SK-N-SH treated with all-trans-retinoic acid at 6 μM for 48 hours (cell line): ENCODE measurements around the gene LPGAT1.

ENCODE experiments used
- ATAC-seq: fragments of 200-7000 bp; cut with Tn5 transposase; 3 replicates; pipeline ENCODE4 v1.9.1; 2020; ENCODE audit warnings: mild to moderate bottlenecking, moderate library complexity
- CSDC2 ChIP-seq: fragments of 250-450 bp; sonication (Bioruptor Pico); IDR thresholded peaks from 2 replicates; pipeline ENCODE4 v1.5.0; 2020; ENCODE audit warnings: mild to moderate bottlenecking, moderate library complexity
- OSR1 ChIP-seq: fragments of 250-450 bp; sonication (Bioruptor Pico); IDR thresholded peaks from 2 replicates; pipeline ENCODE4 v1.8.0; 2022; ENCODE audit warnings: moderate library complexity, mild to moderate bottlenecking, inconsistent platforms
- PPARA ChIP-seq: fragments of 250-450 bp; sonication (Bioruptor Pico); IDR thresholded peaks from 2 replicates; pipeline ENCODE4 v1.5.0; 2020; ENCODE audit warnings: mild to moderate bottlenecking, borderline replicate concordance
- RARB ChIP-seq: fragments of 250-450 bp; sonication (Bioruptor Pico); IDR thresholded peaks from 2 replicates; pipeline ENCODE4 v1.8.0; 2021; ENCODE audit warnings: mild to moderate bottlenecking, moderate library complexity
- SNAI2 ChIP-seq: fragments of 250-450 bp; sonication (Bioruptor Pico); IDR thresholded peaks from 2 replicates; pipeline ENCODE4 v1.5.0; 2020; ENCODE audit warnings: mild to moderate bottlenecking, moderate library complexity
- TOX ChIP-seq: fragments of 250-450 bp; sonication (Bioruptor Pico); IDR thresholded peaks from 2 replicates; pipeline ENCODE4 v1.8.0; 2021; ENCODE audit warnings: mild to moderate bottlenecking, moderate library complexity, borderline replicate concordance
- ZC3H10 ChIP-seq: fragments of 250-450 bp; sonication (Bioruptor Pico); IDR thresholded peaks from 2 replicates; pipeline ENCODE4 v1.5.1; 2021; ENCODE audit warnings: mild to moderate bottlenecking, moderate library complexity
- ZFP3 ChIP-seq: fragments of 250-450 bp; sonication (Bioruptor Pico); IDR thresholded peaks from 2 replicates; pipeline ENCODE4 v1.5.0; 2020; ENCODE audit warnings: mild to moderate bottlenecking, moderate library complexity
- ZFP30 ChIP-seq: fragments of 450-650 bp; formaldehyde crosslinking; IDR thresholded peaks from 2 replicates; pipeline ENCODE4 v1.5.0; 2022; ENCODE audit warnings: mild to moderate bottlenecking, moderate library complexity
- TF ChIP-seq, protein P1 (sequence below): fragments of 250-450 bp; sonication (Bioruptor Pico); IDR thresholded peaks from 2 replicates; pipeline ENCODE4 v1.8.0; 2021; ENCODE audit warnings: low read depth, mild to moderate bottlenecking, moderate library complexity, borderline replicate concordance
- TF ChIP-seq, protein P2 (sequence below): fragments of 250-450 bp; sonication (Bioruptor Pico); IDR thresholded peaks from 2 replicates; pipeline ENCODE4 v1.5.1; 2021; ENCODE audit warnings: mild to moderate bottlenecking, moderate library complexity
- TF ChIP-seq, protein P3 (sequence below): fragments of 250-450 bp; sonication (Bioruptor Pico); IDR thresholded peaks from 2 replicates; pipeline ENCODE4 v1.5.1; 2020; ENCODE audit warnings: low read depth, mild to moderate bottlenecking, moderate library complexity
- TF ChIP-seq, protein P4 (sequence below): fragments of 250-450 bp; sonication (Bioruptor Pico); IDR thresholded peaks from 2 replicates; pipeline ENCODE4 v1.5.0; 2020; ENCODE audit warnings: mild to moderate bottlenecking, moderate library complexity

The LPGAT1 gene

DNA sequence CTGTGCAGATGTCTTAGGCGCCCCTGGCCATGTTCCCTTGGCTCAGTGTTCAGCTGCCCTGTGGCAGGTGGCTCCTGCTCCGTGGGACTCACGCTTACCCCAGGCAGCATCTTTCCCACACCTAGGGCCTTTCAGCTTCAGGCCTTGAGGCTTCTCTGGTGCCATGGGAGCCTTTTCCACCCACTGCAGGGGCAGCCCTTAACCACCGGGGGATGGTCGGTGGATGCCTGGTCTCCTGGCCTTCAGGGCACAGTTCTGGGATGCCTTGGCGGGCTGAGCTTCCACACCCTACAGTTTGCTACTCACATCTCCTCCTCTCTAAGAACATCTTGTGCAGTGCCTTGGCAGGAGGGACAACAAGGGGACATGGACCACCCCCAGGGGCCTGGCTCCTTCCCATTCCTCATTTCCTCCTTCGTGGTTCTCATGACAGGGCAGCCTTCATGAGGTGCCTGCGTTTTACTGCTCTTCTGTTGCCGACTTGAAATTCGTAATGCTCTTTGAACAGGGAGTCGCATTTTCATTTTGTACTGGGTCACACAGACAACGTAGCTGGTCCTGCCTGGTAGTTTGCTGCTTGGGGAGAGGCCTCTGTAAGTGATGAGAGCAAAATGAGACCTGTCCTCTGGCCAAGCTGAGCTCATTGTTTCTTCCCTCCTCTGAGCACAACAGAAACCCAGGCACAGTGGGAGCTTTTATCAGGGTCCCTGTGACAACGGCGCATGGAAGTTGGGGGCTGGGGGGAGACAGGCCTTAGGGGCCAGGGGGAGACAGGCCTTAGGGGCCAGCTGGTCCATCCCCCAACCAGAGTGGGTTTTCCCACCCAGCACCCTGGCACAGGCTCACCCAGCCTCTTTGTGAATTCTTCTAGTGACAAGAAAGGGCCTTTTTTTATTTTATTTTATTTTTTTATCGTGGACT lies 93.2 kb downstream of the LPGAT1 start:
- TF ChIP-seq, protein P1, sequence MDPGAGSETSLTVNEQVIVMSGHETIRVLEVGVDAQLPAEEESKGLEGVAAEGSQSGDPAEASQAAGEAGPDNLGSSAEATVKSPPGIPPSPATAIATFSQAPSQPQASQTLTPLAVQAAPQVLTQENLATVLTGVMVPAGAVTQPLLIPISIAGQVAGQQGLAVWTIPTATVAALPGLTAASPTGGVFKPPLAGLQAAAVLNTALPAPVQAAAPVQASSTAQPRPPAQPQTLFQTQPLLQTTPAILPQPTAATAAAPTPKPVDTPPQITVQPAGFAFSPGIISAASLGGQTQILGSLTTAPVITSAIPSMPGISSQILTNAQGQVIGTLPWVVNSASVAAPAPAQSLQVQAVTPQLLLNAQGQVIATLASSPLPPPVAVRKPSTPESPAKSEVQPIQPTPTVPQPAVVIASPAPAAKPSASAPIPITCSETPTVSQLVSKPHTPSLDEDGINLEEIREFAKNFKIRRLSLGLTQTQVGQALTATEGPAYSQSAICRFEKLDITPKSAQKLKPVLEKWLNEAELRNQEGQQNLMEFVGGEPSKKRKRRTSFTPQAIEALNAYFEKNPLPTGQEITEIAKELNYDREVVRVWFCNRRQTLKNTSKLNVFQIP (CRISPR knock-in tag) = no peak
- no peak for TF ChIP-seq TOX (CRISPR knock-in tag)
- TF ChIP-seq SNAI2 = no peak
- ATAC-seq = no peak

DNA sequence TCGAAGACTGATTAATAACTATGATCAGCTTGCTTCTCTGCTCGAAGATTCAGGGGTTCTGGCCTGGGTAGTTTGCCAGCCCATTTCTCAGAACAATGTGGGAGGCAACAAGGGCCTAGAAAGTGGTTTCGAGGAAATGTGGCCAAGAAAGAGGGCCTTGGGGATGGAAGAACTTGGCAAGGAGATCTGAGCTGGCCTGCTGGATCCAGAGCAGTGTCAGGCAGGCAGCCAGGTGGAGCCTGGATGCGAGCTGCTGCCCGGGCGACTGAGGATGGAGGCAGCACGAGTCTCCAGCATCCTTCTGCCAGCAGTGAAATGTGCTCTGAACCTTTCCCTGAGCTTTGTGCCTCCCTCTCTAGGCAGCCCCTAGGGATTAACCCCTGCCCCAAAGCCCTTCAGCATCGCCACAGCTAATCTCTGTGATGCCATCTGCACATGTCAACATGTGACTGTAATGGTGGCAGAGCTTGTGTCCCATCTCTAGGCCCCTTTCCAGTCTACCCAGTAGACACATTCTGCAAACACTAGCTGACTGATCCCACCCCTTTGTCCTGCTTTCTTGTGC lies 94.1 kb downstream of the LPGAT1 start:
- ATAC-seq = peak; percentile 10; the same call in 1 of the 3 replicates
- TF ChIP-seq, protein P2, sequence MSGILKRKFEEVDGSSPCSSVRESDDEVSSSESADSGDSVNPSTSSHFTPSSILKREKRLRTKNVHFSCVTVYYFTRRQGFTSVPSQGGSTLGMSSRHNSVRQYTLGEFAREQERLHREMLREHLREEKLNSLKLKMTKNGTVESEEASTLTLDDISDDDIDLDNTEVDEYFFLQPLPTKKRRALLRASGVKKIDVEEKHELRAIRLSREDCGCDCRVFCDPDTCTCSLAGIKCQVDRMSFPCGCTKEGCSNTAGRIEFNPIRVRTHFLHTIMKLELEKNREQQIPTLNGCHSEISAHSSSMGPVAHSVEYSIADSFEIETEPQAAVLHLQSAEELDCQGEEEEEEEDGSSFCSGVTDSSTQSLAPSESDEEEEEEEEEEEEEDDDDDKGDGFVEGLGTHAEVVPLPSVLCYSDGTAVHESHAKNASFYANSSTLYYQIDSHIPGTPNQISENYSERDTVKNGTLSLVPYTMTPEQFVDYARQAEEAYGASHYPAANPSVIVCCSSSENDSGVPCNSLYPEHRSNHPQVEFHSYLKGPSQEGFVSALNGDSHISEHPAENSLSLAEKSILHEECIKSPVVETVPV (CRISPR knock-in tag) = no peak
- TF ChIP-seq, protein P3, sequence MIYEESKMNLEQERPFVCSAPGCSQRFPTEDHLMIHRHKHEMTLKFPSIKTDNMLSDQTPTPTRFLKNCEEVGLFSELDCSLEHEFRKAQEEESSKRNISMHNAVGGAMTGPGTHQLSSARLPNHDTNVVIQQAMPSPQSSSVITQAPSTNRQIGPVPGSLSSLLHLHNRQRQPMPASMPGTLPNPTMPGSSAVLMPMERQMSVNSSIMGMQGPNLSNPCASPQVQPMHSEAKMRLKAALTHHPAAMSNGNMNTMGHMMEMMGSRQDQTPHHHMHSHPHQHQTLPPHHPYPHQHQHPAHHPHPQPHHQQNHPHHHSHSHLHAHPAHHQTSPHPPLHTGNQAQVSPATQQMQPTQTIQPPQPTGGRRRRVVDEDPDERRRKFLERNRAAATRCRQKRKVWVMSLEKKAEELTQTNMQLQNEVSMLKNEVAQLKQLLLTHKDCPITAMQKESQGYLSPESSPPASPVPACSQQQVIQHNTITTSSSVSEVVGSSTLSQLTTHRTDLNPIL (CRISPR knock-in tag) = no peak
- 0 out of 2 replicates have a peak, but pooled peaks have one; percentile 35 for TF ChIP-seq OSR1
- no peak for TF ChIP-seq CSDC2
- no peak for TF ChIP-seq TOX (CRISPR knock-in tag)

DNA sequence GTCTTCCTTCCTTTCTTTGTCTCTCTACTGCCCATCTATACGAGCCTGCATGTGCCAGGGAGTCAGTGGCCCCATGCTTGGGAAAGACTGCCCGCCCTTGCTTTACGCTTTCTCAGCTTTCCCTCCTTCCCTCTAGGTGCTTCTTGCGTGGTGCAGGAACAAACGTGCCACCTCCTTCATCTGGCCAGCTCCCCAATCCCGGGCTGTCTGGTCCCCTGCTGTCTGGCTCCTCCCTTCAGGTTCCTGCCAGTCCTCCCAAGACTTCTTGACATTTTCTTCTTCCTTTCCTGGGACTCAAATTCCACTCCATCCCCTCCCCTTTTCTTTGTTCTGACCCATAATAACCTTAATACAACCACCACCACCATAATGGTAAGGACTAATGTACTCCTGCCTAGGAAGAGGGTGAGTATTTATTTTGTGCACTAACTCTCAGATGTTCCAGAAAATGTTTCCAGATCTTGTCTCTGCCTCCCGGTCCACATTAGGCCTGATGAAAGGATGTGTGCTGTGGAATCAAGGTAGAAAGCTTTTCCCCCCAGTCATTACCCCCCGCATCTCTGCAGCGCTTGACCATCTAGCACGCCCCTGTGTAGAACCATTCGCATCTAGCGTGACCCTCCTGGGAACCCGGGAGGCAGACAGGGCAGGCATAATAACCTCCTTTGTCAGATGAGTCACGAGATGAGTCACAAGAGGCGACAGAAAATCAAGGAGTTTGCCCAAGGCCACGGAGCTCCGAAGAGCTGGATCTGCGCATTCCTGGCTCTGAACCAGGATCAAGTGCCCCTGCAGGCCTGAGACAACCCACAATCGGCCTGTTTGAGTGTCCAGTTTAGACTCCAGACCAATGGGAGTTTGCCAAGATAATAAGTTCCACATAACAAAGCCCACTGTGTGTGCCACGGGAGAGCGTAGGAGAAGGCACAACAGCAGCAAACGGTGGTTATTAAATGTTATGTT lies 95.1 kb downstream of the LPGAT1 start:
- ATAC-seq = peak; percentile 90

DNA sequence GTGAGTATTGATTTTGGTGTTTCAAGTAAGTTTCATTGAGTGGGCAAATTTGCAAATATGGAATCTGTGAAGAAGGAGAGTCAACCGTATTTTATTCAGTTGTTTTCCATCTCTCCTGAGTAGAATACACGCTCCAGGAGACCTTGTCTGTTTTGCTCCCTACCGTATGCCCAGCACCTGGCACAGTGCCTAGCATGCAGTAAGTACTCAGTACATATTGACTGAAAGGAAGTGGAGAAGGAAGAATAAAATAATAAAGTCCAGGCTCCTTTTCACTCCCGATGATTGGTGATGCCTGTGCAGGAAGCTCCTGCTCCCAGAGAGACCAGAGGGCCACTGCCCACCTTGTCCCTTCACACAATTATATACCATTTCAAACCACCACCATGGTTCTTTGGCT lies 95.8 kb downstream of the LPGAT1 start:
- TF ChIP-seq, protein P2 (CRISPR knock-in tag) = no peak
- no peak for TF ChIP-seq CSDC2
- TF ChIP-seq, protein P4, sequence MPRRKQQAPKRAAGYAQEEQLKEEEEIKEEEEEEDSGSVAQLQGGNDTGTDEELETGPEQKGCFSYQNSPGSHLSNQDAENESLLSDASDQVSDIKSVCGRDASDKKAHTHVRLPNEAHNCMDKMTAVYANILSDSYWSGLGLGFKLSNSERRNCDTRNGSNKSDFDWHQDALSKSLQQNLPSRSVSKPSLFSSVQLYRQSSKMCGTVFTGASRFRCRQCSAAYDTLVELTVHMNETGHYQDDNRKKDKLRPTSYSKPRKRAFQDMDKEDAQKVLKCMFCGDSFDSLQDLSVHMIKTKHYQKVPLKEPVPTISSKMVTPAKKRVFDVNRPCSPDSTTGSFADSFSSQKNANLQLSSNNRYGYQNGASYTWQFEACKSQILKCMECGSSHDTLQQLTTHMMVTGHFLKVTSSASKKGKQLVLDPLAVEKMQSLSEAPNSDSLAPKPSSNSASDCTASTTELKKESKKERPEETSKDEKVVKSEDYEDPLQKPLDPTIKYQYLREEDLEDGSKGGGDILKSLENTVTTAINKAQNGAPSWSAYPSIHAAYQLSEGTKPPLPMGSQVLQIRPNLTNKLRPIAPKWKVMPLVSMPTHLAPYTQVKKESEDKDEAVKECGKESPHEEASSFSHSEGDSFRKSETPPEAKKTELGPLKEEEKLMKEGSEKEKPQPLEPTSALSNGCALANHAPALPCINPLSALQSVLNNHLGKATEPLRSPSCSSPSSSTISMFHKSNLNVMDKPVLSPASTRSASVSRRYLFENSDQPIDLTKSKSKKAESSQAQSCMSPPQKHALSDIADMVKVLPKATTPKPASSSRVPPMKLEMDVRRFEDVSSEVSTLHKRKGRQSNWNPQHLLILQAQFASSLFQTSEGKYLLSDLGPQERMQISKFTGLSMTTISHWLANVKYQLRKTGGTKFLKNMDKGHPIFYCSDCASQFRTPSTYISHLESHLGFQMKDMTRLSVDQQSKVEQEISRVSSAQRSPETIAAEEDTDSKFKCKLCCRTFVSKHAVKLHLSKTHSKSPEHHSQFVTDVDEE (CRISPR knock-in tag) = no peak
- TF ChIP-seq, protein P3 (CRISPR knock-in tag) = no peak
- TF ChIP-seq, all 23 proteins: peak for 0
- ATAC-seq = no peak

More for the DNA sequence above, 95.1 kb downstream of the LPGAT1 start:
- TF ChIP-seq, protein P1 (CRISPR knock-in tag) = no peak
- TF ChIP-seq ZFP30 (CRISPR knock-in tag) (no peak), ZFP3 (peak; percentile 44; the same call in 1 of the 2 replicates), RARB (CRISPR knock-in tag) (0 out of 2 replicates have a peak, but pooled peaks have one; percentile 49), ZC3H10 (CRISPR knock-in tag) (peak; percentile 57; the same call in 1 of the 2 replicates), OSR1 (peak; percentile 59; the same call in 1 of the 2 replicates), PPARA (CRISPR knock-in tag) (no peak)
- TF ChIP-seq, protein P3 (CRISPR knock-in tag) = no peak
